HG02588 (cell line): Measurements from ENCODE around the gene PARD3B.

Experiments used
- ATAC-seq: cut with Tn5 transposase; IDR thresholded peaks from one replicate; pipeline ENCODE4 v1.9.1; 2021; ENCODE audit warnings: mild to moderate bottlenecking, moderate library complexity; ENCODE audit not compliant: unreplicated experiment

PARD3B gene

DNA sequence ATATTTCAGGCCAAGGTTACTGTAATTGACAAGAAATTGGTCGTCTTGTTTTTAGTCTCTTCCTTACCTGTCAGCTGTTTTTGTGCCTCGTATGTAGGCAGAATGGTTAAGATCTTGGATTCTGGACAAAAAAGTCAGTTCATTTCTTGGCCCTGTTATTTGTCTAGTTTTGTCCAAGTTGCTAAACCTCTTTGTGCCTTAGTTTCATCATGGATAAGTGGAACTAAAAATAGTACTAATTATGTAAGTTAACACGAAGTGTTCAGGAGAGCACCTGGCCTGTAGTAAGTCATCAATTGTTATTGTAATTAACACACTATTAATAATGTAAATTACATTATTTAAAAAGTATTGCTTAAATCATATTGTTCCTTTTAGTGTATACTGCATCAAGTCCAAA, 148.0 kb downstream of the PARD3B start:
- ATAC-seq: no peak

DNA sequence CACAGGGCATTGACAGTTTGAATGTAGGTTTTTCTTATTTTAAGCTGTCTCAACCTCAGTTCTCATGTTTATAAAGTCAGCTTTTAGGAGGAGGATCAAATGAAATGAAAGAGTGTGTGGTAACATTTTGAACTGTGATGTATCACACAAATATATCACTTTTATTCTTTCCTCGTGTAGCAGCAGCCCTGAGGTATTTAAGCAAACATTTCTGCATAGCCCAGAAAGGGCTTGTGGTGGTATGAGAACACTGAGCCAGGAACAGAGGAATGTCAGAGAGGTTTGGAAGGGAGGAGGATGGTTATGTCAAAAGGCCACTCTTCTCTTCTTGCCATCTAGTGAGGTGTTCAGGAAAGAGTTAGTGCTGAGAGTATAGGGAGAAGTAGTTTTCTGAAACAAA, 150.2 kb downstream of the PARD3B start:
- ATAC-seq: no peak

DNA sequence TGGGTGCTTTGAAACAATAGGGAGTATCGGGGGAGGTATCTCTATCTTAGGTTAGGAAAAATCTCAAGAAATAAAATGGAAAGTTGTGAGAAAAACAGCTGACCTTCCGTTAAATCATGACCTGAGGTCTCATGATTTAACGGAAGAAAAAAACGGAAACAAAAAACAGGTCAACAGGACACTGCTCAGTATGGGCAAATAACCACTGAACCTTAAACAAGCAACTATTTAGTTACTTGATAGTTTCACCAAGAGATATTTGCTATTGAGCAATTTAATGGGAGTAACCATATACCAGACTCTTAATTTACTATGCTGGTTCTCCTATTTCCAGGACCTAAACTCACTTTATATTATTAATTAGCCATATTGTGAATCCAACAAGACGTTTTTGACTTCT, 150.8 kb downstream of the PARD3B start:
- ATAC-seq: no peak

GRCh38 chr2:204705243-204705932, 160.1 kb downstream of the PARD3B start:
- ATAC-seq: no peak

DNA sequence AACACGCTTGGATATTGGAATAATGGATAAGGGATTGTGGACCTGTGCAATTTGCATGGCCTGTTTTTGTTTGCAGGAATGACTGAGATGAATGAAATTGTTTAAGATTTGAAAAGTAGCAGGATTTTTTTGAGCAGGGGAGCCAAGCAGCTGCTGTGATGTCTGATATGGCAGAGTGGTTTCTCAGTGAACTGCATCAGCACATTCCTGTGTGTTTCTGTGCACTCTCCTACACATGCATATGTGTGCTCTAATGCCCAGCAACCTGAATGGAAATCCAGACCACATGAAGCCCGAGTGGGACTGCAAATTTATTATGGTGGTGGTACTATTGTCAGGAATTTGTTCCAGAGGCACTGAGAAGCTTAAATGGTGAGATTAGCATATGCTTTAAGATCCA, 161.7 kb downstream of the PARD3B start:
- no peak for ATAC-seq

DNA sequence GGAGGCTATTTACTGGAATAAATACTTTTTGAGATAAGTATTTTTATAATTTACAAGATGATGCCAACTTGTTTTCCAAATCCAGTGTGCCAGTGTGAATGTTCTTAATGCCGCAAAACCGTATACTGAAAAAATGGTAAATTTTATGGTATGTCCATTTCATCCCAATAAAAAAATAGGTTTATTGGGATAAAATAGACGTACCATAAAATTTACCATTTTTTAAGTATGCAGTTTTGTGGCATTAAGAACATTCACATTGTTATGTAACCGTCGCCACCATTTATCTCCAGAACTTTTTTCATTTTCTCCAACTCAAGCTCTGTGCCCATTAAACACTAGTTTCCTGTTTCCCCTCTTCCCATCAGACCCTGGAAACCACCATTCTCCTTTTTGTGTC, 167.9 kb downstream of the PARD3B start:
- ATAC-seq: no peak

DNA sequence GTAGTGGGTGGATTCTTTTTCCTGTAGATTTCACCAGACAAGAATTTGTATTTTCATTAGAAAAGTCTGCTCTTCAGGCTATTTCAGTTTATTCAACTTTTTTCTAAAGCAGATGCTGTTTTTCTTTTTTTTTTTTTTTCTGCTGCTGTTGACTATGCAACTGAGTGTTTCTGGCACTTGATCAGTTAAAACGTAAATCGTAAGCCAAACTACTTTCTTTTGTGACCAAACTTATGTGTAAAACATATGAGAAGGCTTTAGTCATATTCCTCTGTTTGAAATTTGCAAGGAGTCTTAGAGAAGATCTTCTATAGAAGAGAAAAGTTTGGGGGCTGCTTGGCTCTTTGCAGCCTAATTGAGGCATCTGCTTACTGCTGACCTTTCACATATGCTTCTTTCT, 170.1 kb downstream of the PARD3B start:
- ATAC-seq: no peak

DNA sequence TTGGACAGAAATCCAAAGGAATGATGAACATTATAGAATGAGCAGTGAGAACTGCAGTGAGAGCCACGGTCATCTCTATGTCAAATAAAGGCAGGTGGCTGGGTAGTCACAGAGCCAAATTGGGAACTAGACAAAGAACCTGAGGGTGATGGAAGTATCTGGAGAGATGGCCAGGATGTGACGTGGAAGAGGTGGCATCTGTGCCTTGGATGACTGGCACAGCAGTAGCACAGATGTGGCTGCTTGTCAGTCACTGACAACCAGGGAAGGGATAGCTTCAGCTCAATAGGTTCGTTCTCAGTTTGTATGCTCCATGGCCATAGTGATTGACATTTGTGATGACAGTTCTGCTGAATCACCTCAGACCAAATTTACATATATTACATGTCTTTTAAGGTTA, 172.3 kb downstream of the PARD3B start:
- no peak for ATAC-seq

GRCh38 chr2:204718607-204719006, 173.3 kb downstream of the PARD3B start:
- ATAC-seq: no peak

- ATAC-seq: no peak
Measured at GRCh38 chr2:204720874-204721273, 175.6 kb downstream of the PARD3B start.

GRCh38 chr2:204722207-204722606, 176.9 kb downstream of the PARD3B start:
- ATAC-seq: no peak

- ATAC-seq: no peak
Measured at GRCh38 chr2:204722691-204723090, 177.4 kb downstream of the PARD3B start.

GRCh38 chr2:204725693-204726360, 180.6 kb downstream of the PARD3B start:
- ATAC-seq: no peak

- no peak for ATAC-seq
Measured at GRCh38 chr2:204726831-204727230, 181.6 kb downstream of the PARD3B start.

DNA sequence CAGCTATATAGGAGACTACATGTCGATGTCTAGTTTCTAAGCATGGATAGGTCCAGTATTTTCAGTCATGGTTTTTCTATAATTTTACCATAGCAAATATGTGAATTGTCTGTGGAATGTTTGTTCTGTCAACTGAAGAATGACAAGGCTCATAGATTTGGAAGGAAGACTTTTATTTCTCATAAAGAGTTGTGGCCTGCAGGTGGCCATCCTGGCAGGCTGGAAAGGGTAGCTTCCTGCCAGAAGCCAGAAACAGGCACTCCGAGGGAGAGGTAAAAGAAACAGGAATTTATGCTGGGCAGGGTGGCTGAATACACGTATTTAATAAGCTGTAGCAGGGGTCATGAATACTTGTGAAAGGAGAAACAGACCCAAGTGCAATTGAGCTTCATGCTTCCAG, 182.1 kb downstream of the PARD3B start:
- no peak for ATAC-seq

- no peak for ATAC-seq
Measured at GRCh38 chr2:204730603-204731002, 185.3 kb downstream of the PARD3B start.

DNA sequence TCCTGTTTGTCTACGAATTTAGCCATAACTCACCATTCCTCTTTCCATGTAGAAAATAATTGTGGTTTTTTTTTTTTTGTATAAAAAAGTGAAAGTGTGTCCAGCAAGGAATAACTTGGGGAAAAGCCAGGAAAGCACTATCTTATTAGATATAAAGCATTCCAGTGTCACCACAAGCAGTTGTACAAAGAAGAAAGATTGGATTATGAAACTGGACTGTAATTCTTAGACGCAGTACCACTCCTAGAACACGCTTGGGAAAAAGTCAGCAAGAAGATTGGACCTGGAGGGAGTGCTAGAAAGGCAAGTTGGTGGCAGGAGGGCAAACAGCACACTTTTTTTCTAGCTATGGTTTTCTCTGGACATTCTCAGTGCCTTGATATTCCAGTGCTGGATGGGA, 186.7 kb downstream of the PARD3B start:
- no peak for ATAC-seq

GRCh38 chr2:204737296-204737695, 192.0 kb downstream of the PARD3B start:
- no peak for ATAC-seq

DNA sequence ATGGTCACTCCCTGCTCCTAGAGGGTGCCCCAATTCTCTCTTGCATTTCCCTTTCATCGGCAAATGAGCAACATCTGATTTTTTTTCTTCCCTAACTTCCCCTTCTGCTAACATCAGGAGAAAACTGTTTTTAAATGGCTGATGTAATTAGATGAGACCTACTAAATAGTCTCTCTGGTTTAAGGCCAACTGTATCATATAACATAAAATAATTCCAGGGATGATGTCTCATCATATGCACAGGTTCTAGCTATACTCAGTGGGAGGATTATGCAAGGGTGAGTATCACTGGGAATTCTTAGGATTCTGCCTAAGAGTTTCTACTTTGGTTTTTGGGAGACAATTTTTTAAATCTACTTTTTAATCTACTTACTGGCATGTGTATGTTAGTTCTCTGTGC, 193.4 kb downstream of the PARD3B start:
- ATAC-seq: no peak

GRCh38 chr2:204743393-204743960, 198.2 kb downstream of the PARD3B start:
- ATAC-seq: no peak

DNA sequence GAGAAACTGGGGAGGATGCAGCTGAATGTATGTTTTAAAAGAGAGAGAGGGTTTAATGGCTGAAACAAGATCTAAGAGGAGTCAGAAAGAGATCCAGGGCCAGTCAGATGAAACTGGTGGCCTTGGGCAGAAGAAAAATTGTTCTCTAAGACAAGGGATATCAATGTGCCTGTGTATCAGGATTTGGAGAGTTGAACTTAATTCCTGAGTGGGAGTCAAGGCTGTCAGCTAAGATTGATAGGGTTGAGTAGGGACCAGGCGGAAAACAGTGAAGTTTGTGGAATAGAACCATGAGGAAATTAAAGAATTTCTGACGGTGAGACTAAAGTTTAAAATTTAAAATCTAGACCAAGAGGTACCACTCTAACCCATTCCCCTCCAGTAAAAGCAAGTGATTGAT, 199.2 kb downstream of the PARD3B start:
- ATAC-seq: no peak

GRCh38 chr2:204748286-204748685, 203.0 kb downstream of the PARD3B start:
- ATAC-seq: no peak
